MM.1S (cell line): Measurements from ENCODE around the gene GCC2.

ENCODE experiments used
- DNase-seq: peaks from one replicate; pipeline ENCODE4 v3.0.0-alpha.2; 2015
- H2AFZ ChIP-seq: fragments of 300-600 bp; sonication (generic); 2 replicates; pipeline ENCODE4 v1.6.0; 2016; ENCODE audit warnings: antibody characterized with exemption, low read length
- H3F3A ChIP-seq: fragments of 300-600 bp; sonication (generic); 2 replicates; pipeline ENCODE4 v1.6.1; 2016; ENCODE audit warnings: mild to moderate bottlenecking, antibody characterized with exemption, low read length, moderate library complexity, mixed read lengths; ENCODE audit not compliant: insufficient read depth
- H3K27ac ChIP-seq: fragments of 300-600 bp; sonication (generic); 2 replicates; pipeline ENCODE4 v1.5.1; 2016; ENCODE audit warnings: mild to moderate bottlenecking, low read length
- H3K27me3 ChIP-seq: fragments of 300-600 bp; sonication (generic); replicated peaks from 2 replicates; pipeline ENCODE4 v1.6.0; 2016; ENCODE audit warnings: low read length; ENCODE audit not compliant: insufficient read depth
- H3K36me3 ChIP-seq: fragments of 300-600 bp; sonication (generic); replicated peaks from 2 replicates; pipeline ENCODE4 v1.6.1; 2016; ENCODE audit warnings: mild to moderate bottlenecking, low read length, mixed read lengths; ENCODE audit not compliant: insufficient read depth
- H3K4me1 ChIP-seq: fragments of 300-600 bp; sonication (generic); 2 replicates; pipeline ENCODE4 v1.6.1; 2016; ENCODE audit warnings: low read length, mixed read lengths
- H3K4me2 ChIP-seq: fragments of 300-600 bp; sonication (generic); 2 replicates; pipeline ENCODE4 v1.6.0; 2016; ENCODE audit warnings: low read depth, low read length
- H3K4me3 ChIP-seq: fragments of 300-600 bp; sonication (generic); 2 replicates; pipeline ENCODE4 v1.5.1; 2016; ENCODE audit warnings: low read length, mixed read lengths
- H3K79me2 ChIP-seq: fragments of 300-600 bp; sonication (generic); 2 replicates; pipeline ENCODE4 v1.6.1; 2016; ENCODE audit warnings: mixed run types, low read length, mixed read lengths
- H3K9ac ChIP-seq: fragments of 300-600 bp; sonication (generic); 2 replicates; pipeline ENCODE4 v1.6.1; 2016; ENCODE audit warnings: low read length, mixed read lengths
- H3K9me2 ChIP-seq: fragments of 300-600 bp; sonication (generic); replicated peaks from 2 replicates; pipeline ENCODE4 v1.6.1; 2016; ENCODE audit warnings: mild to moderate bottlenecking, low read length, mixed read lengths; ENCODE audit not compliant: insufficient read depth
- H3K9me3 ChIP-seq: fragments of 300-600 bp; sonication (generic); replicated peaks from 2 replicates; pipeline ENCODE4 v1.6.1; 2016; ENCODE audit warnings: mild to moderate bottlenecking, low read length, mixed read lengths; ENCODE audit not compliant: insufficient read depth
- H4K20me1 ChIP-seq: fragments of 300-600 bp; sonication (generic); 2 replicates; pipeline ENCODE4 v1.6.1; 2016; ENCODE audit warnings: mild to moderate bottlenecking, low read length, moderate library complexity, mixed read lengths; ENCODE audit not compliant: insufficient read depth
- EZH2 ChIP-seq: fragments of 300-600 bp; sonication (generic); optimal IDR thresholded peaks from 2 replicates; pipeline ENCODE3; 2017; ENCODE audit warnings: low read depth, mild to moderate bottlenecking, antibody characterized with exemption, low read length, mixed read lengths
- EZH2phosphoT487 ChIP-seq: fragments of 300-600 bp; sonication (generic); IDR thresholded peaks from 2 replicates; pipeline ENCODE4 v1.6.1; 2018; ENCODE audit warnings: antibody characterized with exemption, low read length
- TF ChIP-seq, protein P1 (sequence below): fragments of 300-600 bp; sonication (generic); IDR thresholded peaks from 2 replicates; pipeline ENCODE4 v1.5.1; 2016; ENCODE audit warnings: antibody characterized with exemption, low read length, mixed read lengths

The GCC2 gene

DNA sequence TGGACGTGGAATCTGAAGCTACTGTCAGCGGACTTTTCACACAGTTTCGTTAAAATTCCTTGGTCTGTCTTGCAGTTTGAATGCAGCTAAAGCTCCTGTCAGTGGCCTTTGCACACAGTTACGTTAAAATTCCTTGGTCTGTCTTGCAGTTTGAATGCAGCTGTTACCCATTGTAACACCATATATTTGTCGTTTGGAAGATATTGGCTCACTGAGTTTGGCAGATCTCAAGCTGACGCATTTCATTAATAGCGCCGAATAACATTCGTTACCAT is 86.3 kb downstream of the GCC2 start:
- Histone ChIP-seq H3K27ac (peak overlapping the region; percentile 63; the same call in 1 of the 2 replicates), H3K9ac (peak overlapping the region; percentile 73; the same call in 1 of the 2 replicates), H2AFZ (peak overlapping the region; percentile 55; the same call in 1 of the 2 replicates), H4K20me1 (no peaks in the 10 kb centered on the region), H3K4me1 (peaks cover 8% of the 10 kb centered on the region; the same call in 1 of the 2 replicates), H3K9me3 (no peaks in the 10 kb centered on the region), H3K36me3 (no peaks in the 10 kb centered on the region), H3K9me2 (no peaks in the 10 kb centered on the region), H3F3A (peaks cover 12% of the 10 kb centered on the region; the same call in 1 of the 2 replicates), H3K79me2 (peaks cover 56% of the 10 kb centered on the region), H3K27me3 (no peaks in the 10 kb centered on the region), H3K4me3 (peak overlapping the region; percentile 97), H3K4me2 (peak overlapping the region; percentile 84)
- no peak for TF ChIP-seq EZH2phosphoT487
- TF ChIP-seq, protein P1, sequence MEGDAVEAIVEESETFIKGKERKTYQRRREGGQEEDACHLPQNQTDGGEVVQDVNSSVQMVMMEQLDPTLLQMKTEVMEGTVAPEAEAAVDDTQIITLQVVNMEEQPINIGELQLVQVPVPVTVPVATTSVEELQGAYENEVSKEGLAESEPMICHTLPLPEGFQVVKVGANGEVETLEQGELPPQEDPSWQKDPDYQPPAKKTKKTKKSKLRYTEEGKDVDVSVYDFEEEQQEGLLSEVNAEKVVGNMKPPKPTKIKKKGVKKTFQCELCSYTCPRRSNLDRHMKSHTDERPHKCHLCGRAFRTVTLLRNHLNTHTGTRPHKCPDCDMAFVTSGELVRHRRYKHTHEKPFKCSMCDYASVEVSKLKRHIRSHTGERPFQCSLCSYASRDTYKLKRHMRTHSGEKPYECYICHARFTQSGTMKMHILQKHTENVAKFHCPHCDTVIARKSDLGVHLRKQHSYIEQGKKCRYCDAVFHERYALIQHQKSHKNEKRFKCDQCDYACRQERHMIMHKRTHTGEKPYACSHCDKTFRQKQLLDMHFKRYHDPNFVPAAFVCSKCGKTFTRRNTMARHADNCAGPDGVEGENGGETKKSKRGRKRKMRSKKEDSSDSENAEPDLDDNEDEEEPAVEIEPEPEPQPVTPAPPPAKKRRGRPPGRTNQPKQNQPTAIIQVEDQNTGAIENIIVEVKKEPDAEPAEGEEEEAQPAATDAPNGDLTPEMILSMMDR, result no peak
- TF ChIP-seq EZH2, result no peak
- DNase-seq, result no peak

DNA sequence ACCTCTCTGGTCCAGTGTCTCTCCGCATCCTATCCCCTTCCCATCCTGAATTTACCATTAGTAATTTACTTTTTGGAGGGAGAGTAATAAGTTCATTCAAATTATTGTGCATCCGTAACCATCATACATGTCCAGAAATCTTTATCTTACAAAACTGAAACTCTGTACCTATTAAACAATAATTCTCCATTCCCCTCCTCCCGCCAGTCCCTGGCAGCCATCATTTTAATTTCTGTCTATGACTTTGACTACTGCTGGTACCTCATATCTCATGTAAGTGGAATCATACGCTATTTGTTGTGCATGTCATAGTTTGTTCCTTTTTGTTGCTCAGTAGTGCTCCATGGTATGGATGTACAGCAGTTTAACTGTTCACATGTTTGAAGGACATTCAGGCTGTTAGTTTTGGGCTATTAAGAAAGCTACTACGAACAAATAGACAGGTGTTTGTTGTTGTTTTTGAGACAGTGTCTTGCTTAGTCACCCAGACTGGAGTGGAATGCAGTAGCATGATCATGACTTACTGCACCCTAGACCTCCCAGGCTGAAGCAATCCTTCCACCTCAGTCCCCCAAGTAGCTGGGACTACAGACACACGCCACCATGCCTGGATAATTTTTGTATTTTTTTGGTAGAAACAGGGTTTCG is 87.3 kb downstream of the GCC2 start:
- Histone ChIP-seq H3F3A (peaks cover 12% of the 10 kb centered on the region; the same call in 1 of the 2 replicates), H3K9me2 (no peaks in the 10 kb centered on the region), H3K9me3 (no peaks in the 10 kb centered on the region), H3K4me3 (peak overlapping the region; percentile 97; the same call in 1 of the 2 replicates), H3K36me3 (no peaks in the 10 kb centered on the region), H3K27ac (no peak overlapping the region), H3K79me2 (peaks cover 66% of the 10 kb centered on the region), H2AFZ (no peak overlapping the region), H3K27me3 (no peaks in the 10 kb centered on the region), H3K9ac (no peak overlapping the region), H3K4me2 (peak overlapping the region; percentile 84), H3K4me1 (peaks cover 15% of the 10 kb centered on the region), H4K20me1 (no peaks in the 10 kb centered on the region)
- DNase-seq, result no peak
- TF ChIP-seq EZH2phosphoT487 (no peak), EZH2 (no peak)
- TF ChIP-seq, protein P1, result no peak

DNA sequence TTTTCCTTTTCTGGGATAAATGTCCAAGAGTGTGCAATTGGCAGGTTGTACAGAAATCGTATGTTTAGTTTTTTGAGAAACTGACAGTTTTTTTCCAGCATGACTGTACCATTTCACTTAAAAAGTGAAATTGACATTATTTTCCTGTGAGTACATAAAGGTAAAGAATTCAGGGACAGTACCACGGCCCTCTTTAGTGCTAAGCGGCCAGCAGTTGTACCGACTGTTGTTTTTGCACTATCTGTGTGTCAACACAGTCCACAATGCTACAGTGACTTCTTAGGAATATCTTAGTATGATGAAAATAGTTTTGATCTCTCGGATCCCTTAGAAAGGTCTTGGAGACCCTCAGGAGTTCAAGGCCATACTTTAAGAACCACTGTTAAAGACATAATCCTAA is 87.9 kb downstream of the GCC2 start:
- TF ChIP-seq EZH2phosphoT487 (no peak), EZH2 (no peak)
- TF ChIP-seq, protein P1, result no peak
- Histone ChIP-seq H2AFZ (no peak overlapping the region), H3K4me1 (peaks cover 18% of the 10 kb centered on the region), H3K27ac (no peak overlapping the region), H3K9me2 (no peaks in the 10 kb centered on the region), H3K9me3 (no peaks in the 10 kb centered on the region), H3K27me3 (no peaks in the 10 kb centered on the region), H4K20me1 (no peaks in the 10 kb centered on the region), H3K79me2 (peaks cover 72% of the 10 kb centered on the region), H3K9ac (no peak overlapping the region), H3K36me3 (no peaks in the 10 kb centered on the region), H3K4me3 (no peak overlapping the region), H3F3A (peaks cover 12% of the 10 kb centered on the region; the same call in 1 of the 2 replicates), H3K4me2 (peak overlapping the region; percentile 84; the same call in 1 of the 2 replicates)
- no peak for DNase-seq
